ENCODE results near the gene HS6ST3.

HS6ST3 gene

DNA sequence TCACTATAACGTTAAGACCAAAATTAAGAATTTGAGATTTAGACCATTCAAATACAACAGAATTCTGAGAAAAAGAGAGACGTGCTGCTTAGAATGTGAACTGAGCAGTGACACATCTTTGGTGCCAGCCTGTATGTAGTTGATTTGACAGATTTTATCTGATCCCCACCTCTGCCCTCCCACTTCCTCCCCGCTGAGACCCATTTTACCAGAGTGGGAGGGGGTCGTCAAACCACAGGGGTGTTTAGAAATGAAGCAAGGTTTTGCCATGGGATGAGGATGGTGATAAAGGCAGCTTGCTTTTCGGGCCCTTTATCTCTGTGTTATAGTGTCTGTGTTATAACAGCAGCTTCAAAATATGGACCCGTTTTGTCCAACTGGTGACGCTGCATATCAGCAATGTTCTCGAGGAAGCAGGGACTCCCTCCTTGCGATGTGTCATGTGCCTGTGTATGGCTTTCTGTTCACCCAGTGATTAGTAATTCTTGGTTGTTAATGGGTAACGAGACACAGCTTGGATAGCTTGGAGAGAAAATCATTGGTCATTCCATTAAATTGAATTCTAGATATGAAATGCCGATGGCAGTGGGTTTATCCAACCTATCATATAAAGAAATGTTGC is 125.0 kb downstream of the HS6ST3 start:
- TF ChIP-seq CTCF (IDR thresholded peaks at IDR 0.05; ENCODE audit: poor library complexity, severe bottlenecking) = no peak
- DNase-seq (ENCODE audit: low spot score) (no peak), ATAC-seq (ENCODE audit: low read depth) (no peak)
- no peaks in the 10 kb centered on the region for H3K27me3 ChIP-seq (ENCODE audit: insufficient read depth, poor library complexity, severe bottlenecking)
- no peaks in the 10 kb centered on the region for H3K9me3 ChIP-seq (ENCODE audit: severe bottlenecking)
- no peak overlapping the region for H3K4me3 ChIP-seq (ENCODE audit: severe bottlenecking)
- H3K36me3 ChIP-seq (ENCODE audit: low read depth) = no peaks in the 10 kb centered on the region
- H3K27ac ChIP-seq (ENCODE audit: poor library complexity, severe bottlenecking) = no peak overlapping the region
- no peaks in the 10 kb centered on the region for H3K4me1 ChIP-seq (ENCODE audit: insufficient read depth, poor library complexity, severe bottlenecking)

GRCh38 chr13:96216543-96216942 is 126.6 kb downstream of the HS6ST3 start:
- Histone ChIP-seq H3K4me1 (ENCODE audit: insufficient read depth, poor library complexity, severe bottlenecking) (no peaks in the 10 kb centered on the region), H3K27ac (ENCODE audit: poor library complexity, severe bottlenecking) (no peak overlapping the region), H3K36me3 (ENCODE audit: low read depth) (no peaks in the 10 kb centered on the region), H3K4me3 (ENCODE audit: severe bottlenecking) (no peak overlapping the region), H3K9me3 (ENCODE audit: severe bottlenecking) (no peaks in the 10 kb centered on the region), H3K27me3 (ENCODE audit: insufficient read depth, poor library complexity, severe bottlenecking) (no peaks in the 10 kb centered on the region)
- no peak for ATAC-seq (ENCODE audit: low read depth)
- no peak for DNase-seq (ENCODE audit: low spot score)
- no peak for TF ChIP-seq CTCF (IDR thresholded peaks at IDR 0.05; ENCODE audit: poor library complexity, severe bottlenecking)

- no peak for TF ChIP-seq CTCF (IDR thresholded peaks at IDR 0.05; ENCODE audit: poor library complexity, severe bottlenecking)
- Histone ChIP-seq H3K27me3 (ENCODE audit: insufficient read depth, poor library complexity, severe bottlenecking) (no peaks in the 10 kb centered on the region), H3K4me3 (ENCODE audit: severe bottlenecking) (no peak overlapping the region), H3K4me1 (ENCODE audit: insufficient read depth, poor library complexity, severe bottlenecking) (no peaks in the 10 kb centered on the region), H3K27ac (ENCODE audit: poor library complexity, severe bottlenecking) (no peak overlapping the region), H3K36me3 (ENCODE audit: low read depth) (no peaks in the 10 kb centered on the region), H3K9me3 (ENCODE audit: severe bottlenecking) (no peaks in the 10 kb centered on the region)
- DNase-seq (ENCODE audit: low spot score) = no peak
- no peak for ATAC-seq (ENCODE audit: low read depth)
These were observed 128.6 kb downstream of the HS6ST3 start for GRCh38 chr13:96218475-96218874.

GRCh38 chr13:96221471-96221870 is 131.6 kb downstream of the HS6ST3 start:
- Histone ChIP-seq H3K9me3 (ENCODE audit: severe bottlenecking) (no peaks in the 10 kb centered on the region), H3K36me3 (ENCODE audit: low read depth) (no peaks in the 10 kb centered on the region), H3K4me3 (ENCODE audit: severe bottlenecking) (no peak overlapping the region), H3K27ac (ENCODE audit: poor library complexity, severe bottlenecking) (no peak overlapping the region), H3K4me1 (ENCODE audit: insufficient read depth, poor library complexity, severe bottlenecking) (no peaks in the 10 kb centered on the region), H3K27me3 (ENCODE audit: insufficient read depth, poor library complexity, severe bottlenecking) (no peaks in the 10 kb centered on the region)
- ATAC-seq (ENCODE audit: low read depth) (no peak), DNase-seq (ENCODE audit: low spot score) (no peak)
- TF ChIP-seq CTCF (IDR thresholded peaks at IDR 0.05; ENCODE audit: poor library complexity, severe bottlenecking) = no peak

GRCh38 chr13:96223231-96223630 is 133.3 kb downstream of the HS6ST3 start:
- ATAC-seq (ENCODE audit: low read depth) = no peak
- no peak overlapping the region for H3K4me3 ChIP-seq (ENCODE audit: severe bottlenecking)
- H3K27me3 ChIP-seq (ENCODE audit: insufficient read depth, poor library complexity, severe bottlenecking) = no peaks in the 10 kb centered on the region
- no peaks in the 10 kb centered on the region for H3K9me3 ChIP-seq (ENCODE audit: severe bottlenecking)
- no peaks in the 10 kb centered on the region for H3K36me3 ChIP-seq (ENCODE audit: low read depth)
- no peak for DNase-seq (ENCODE audit: low spot score)
- H3K4me1 ChIP-seq (ENCODE audit: insufficient read depth, poor library complexity, severe bottlenecking) = no peaks in the 10 kb centered on the region
- TF ChIP-seq CTCF (IDR thresholded peaks at IDR 0.05; ENCODE audit: poor library complexity, severe bottlenecking) = no peak
- no peak overlapping the region for H3K27ac ChIP-seq (ENCODE audit: poor library complexity, severe bottlenecking)
